ENCODE measurements around the gene TBCC.
A peak's percentile ranks its signal among the peaks of the same experiment; 100 is the strongest.

Gene TBCC

GRCh38 chr6:42745640-42746462 lies at the start of gene TBCC:
TSS of gene TBCC (minus strand) at chr6:42746103. CDS start at chr6:42746073, 30 bp downstream.
- peak; percentile 99 for DNase-seq (ENCODE audit: low spot score)

DNA sequence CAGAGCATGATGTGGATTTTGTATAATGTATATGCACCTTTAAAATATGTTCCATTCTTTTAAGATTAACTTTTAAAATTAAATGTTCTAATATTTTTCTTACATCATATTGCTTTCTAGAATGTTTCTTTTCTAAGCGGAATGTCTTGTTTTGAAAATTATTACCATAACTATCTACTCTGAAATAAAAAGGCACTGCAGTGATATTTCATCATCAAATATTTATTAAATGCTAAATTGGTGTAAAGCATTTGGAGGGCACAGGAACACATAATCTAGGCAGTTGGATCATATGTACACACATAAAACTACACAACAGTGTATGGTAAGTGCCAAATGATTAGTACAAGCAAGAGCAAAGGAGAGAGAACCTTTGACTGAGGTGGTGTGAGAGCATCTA lies 49.7 kb upstream of the TBCC start:
- no peak for DNase-seq (ENCODE audit: low spot score)

DNA sequence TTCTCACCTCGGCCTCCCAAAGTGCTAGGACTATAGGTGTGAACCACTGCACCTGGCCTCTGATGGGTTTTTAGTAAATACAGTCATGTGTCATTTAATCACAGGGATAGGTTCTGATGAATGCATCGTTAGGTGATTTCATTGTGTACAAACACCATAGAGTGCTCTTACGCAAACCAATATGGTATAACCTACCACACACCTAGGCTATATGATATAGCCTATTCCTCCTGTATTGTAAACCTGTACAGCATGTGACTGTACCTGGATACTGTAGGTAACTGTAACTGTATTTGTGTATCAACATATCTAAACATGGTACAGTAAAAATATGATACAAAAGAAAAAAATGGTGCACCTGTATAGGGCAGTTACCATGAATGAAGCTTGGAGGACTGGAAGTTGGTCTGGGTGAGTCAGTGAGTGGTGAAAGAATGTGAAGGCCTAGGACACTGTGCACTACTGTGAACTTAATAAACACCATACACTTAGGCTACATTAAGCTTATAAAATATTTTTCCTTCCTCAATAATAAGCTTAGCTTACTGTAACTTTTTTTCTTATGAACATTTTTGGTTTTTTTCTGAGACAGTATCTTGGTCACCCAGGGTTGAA lies 45.9 kb upstream of the TBCC start:
- no peak for DNase-seq (ENCODE audit: low spot score)

- no peak for DNase-seq (ENCODE audit: low spot score)
Observed at GRCh38 chr6:42790549-42791181, 44.8 kb upstream of the TBCC start.

DNA sequence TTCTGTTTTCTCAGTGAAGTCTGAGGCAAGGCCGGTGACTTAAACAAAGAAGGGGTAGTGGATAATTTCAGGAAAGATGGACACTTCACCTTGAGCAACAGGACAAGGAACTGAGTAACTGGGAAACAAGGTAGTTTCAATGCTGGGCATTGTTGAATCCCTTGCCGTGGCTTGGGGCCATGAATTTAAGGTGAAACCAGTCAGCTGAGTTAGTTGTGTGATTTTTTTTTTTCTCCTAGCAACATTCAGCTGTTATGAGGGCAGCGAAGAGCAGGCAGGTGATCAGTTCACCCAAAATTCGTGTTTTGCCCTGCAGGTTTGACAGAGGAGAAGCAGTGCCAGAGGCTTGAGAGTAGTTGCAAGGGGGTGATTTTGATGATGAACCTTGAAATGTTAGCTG lies 42.8 kb upstream of the TBCC start:
- no peak for DNase-seq (ENCODE audit: low spot score)

DNA sequence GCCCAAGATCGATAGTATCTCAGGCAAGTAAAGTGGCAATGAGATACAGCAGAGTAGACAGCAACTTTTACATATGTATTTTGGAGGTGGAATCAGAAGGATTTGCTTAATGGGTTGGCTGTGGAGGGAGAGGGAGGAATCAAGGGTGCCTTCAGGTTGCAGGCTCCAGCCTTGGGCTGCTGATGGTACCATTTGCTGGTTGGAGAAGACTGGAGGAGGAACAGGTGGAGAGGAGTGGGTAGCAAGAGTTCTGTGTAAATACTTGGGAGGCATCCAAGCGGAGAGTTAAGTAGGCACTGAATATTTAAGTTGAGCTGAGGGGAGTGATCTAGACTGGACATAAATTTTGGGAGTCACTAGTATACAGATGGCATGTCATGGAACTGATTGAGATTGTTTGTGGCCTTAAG lies 41.2 kb upstream of the TBCC start:
- no peak for DNase-seq (ENCODE audit: low spot score)

- no peak for DNase-seq (ENCODE audit: low spot score)
Observed at GRCh38 chr6:42786525-42786985, 40.7 kb upstream of the TBCC start.

DNA sequence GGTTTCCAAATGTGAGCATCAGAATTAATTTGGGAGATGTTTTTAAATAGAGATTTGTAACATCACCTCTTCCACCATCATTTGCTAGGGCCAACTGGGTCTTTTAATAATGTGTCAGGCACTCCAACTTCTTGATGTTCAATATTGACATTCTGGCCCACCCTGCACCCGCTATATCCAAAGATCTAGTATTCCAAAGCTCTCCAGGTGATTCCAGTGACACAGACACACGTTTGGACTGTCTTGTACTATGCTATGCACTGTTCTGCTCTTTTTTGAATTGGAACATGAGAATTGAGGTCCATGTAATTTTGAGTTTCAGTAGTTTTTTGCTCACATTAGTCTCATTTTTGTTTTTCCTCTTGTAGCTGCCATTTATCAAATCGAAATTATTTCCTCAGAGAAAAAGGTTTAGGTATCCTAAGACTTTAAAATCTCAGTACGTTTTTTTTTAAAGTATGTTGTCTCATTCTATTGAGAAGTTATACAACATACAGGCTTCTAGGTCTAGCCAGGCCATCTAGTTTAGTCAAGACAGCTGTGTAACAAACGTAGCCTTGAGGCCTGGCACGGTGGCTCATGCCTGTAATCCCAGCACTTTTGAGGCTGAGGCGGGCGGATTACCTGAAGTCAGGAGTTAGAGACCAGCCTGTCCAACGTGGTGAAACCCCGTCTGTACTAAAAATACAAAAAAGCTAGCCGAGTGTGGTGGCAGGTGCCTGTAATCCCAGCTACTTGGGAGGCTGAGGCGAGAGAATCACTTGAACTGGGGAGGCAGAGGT lies 39.0 kb upstream of the TBCC start:
- no peak for DNase-seq (ENCODE audit: low spot score)

DNA sequence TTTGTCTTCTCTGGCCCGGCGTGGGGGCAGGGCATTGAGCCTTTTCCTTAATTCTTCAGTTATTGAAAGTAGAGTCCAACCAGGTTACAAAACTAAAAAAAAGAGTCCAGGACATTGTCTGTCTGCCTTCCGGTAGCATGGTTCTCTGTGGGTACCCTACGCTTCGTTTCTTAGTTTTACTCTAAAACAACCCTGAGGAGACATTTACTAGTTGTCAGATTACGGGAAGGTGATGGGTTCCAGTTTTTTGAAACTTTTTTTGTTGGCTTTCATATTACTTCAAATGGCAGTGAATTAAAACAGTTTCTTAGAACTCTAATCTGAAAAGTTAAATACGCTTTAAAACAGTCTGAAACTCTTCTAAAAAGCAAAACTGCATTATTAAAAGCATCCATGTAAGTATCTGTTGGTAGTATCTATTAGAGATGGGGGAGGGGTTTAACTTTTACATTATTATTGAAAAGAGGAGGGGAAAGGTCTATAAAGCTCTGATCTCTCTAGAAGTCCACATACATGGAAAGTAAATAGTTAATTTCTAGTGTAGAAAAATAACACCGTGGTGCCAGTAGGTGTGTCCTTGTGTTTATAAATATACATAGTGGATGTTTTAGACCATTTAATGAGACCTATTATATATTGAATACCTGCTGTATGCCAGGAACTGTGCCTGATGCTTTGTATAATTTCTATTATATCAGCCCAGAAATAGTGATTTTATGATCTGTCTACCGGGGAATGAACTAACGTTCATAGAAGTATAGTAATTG lies 38.2 kb upstream of the TBCC start:
- no peak for DNase-seq (ENCODE audit: low spot score)

GRCh38 chr6:42783177-42783875 lies 37.4 kb upstream of the TBCC start:
- DNase-seq (ENCODE audit: low spot score) = peak; percentile 67

- peak; percentile 62 for DNase-seq (ENCODE audit: low spot score)
Observed at GRCh38 chr6:42782689-42783176, 36.8 kb upstream of the TBCC start.

GRCh38 chr6:42781796-42782688 lies 36.1 kb upstream of the TBCC start, which contains the start of gene BICRAL:
TSS of gene BICRAL (plus strand) at chr6:42782052. CDS start at chr6:42822023, 39,971 bp downstream.
- DNase-seq (ENCODE audit: low spot score) = peak; percentile 66

GRCh38 chr6:42781546-42781795 lies 35.6 kb upstream of the TBCC start:
- no peak for DNase-seq (ENCODE audit: low spot score)

DNA sequence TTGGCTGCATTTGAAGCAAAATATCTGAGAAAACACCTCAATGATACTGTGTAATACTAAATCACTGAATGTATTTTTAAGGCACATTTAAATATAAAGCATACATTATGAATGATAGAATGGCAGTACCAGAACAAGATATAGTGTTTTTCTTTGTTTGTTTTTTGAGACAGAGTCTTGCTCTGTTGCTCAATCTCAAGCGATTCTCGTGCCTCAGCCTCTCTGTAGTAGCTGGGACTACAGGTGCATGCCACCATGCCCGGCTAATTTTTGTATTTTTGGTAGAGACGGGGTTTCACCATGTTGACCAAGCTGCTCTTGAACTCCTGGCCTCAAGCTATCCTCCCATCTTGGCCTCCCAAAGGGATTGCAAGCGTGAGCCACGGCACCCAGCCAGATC lies 33.6 kb upstream of the TBCC start:
- no peak for DNase-seq (ENCODE audit: low spot score)

DNA sequence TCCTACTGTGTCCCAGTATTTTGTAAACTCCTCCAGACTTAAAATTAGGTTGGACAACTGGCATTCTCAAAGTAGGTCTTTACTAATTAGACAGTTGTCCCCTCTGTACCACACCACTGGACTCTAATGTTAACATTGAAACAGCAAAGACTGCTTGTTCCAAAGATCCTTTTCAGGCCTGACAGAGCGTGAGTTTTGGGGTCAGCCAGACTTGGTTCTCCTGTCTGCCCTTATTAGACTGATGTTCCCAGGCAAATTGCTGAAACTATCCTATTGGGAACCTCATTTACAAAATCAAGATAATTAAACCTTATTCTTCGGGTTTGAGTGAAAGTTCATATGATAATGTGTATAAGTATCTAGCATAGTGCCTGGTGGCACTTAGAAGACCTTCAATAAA lies 32.2 kb upstream of the TBCC start:
- no peak for DNase-seq (ENCODE audit: low spot score)

DNA sequence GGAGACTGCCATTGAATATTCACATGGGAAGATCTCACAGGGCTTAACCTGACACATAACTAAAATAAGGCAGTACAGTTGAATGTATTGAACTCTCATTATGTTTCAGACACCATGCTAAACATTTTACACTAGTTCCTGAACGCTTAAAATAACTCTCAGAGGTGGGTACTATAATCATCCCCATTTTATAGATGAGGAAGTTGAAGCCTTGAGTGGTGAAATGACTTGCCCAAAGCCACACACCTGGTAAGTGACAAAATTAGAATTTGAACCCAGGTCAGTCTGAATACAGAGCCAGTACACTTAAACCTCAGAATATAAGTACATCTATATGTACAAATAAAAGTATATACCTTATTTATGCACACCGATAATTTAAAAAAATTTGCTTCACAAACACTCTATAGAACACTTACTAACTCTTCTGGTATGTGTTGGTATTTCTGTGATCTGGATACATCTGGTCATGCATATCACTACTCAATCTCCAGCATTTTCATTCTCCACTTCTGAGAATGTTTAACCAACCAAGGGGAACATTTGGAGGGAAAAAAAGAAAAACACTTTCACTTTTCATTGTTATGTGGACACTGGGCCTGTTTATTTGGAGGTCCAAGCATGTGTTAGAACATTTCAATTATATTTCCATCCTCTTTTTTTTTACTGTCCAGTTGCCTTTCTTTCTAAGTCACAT lies 31.4 kb upstream of the TBCC start:
- DNase-seq (ENCODE audit: low spot score) = peak; percentile 29

DNA sequence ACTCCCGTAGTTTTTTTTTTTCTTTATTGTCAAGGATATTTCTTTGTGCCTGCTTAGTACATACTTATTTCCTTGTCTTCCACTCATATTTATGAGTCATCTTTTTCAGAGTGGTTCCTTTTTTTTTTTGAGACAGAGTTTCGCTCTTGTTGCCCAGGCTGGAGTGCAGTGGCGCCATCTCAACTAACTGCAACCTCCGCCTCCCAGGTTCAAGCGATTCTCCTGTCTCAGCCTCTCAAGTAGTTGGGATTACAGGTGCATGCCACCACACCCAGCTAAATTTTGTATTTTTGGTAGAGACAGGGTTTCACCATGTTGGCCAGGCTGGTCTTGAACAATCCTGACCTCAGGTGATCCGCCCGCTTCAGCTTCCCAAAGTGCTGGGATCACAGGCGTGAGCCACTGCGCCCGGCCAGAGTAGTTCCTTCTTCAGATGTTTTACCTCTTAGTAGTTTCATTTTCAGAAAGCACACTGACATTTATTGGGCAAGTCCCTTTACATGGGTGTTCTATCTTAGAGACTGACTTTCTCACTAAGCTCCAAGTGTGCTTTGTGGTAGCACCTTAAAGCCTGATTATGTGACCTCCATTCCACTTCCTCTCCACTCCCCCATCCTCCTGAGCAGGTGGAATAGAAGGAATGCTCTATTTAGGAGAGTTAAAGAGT lies 29.1 kb upstream of the TBCC start:
- peak; percentile 57 for DNase-seq (ENCODE audit: low spot score)

GRCh38 chr6:42774201-42774600 lies 28.3 kb upstream of the TBCC start:
- DNase-seq (ENCODE audit: low spot score) = no peak

GRCh38 chr6:42771741-42772100 lies 25.8 kb upstream of the TBCC start:
- peak; percentile 43 for DNase-seq (ENCODE audit: low spot score)
